Mesendoderm (in vitro differentiated cells): ENCODE measurements around the gene CCDC112.

ENCODE experiments used
- DNase-seq: peaks from one replicate; pipeline ENCODE4 v3.0.0; 2013
- H2AK5ac ChIP-seq: 2 replicates; pipeline ENCODE4 v1.6.1; 2013; ENCODE audit warnings: low read length, inconsistent platforms
- H2BK120ac ChIP-seq: 2 replicates; pipeline ENCODE4 v1.6.1; 2013; ENCODE audit warnings: low read depth, mild to moderate bottlenecking, low read length, moderate library complexity, mixed read lengths
- H2BK15ac ChIP-seq: replicated peaks from 2 replicates; pipeline ENCODE4 v1.6.1; 2013; ENCODE audit warnings: low read depth, mild to moderate bottlenecking, moderate library complexity
- H2BK5ac ChIP-seq: 2 replicates; pipeline ENCODE4 v1.6.1; 2013; ENCODE audit warnings: low read length, inconsistent platforms
- H3K18ac ChIP-seq: 2 replicates; pipeline ENCODE4 v1.6.1; 2013; ENCODE audit warnings: mild to moderate bottlenecking, low read length, mixed read lengths
- H3K23ac ChIP-seq: one replicate; pipeline ENCODE4 v1.6.1; 2013; ENCODE audit warnings: low read length
- H3K27ac ChIP-seq: 2 replicates; pipeline ENCODE4 v1.5.1; 2013; ENCODE audit warnings: low read depth, mild to moderate bottlenecking, inconsistent platforms, low read length, moderate library complexity
- H3K27me3 ChIP-seq: 2 replicates; pipeline ENCODE4 v1.6.1; 2013; ENCODE audit warnings: low read length, control low read depth, mild to moderate bottlenecking, inconsistent platforms; ENCODE audit not compliant: insufficient read depth, poor library complexity
- H3K36me3 ChIP-seq: 2 replicates; pipeline ENCODE4 v1.6.1; 2013; ENCODE audit warnings: low read length, inconsistent platforms; ENCODE audit not compliant: control insufficient read depth, insufficient read depth
- H3K4ac ChIP-seq: one replicate; pipeline ENCODE4 v1.6.1; 2013; ENCODE audit warnings: low read depth, mild to moderate bottlenecking, low read length, moderate library complexity
- H3K4me1 ChIP-seq: 2 replicates; pipeline ENCODE4 v1.6.1; 2013; ENCODE audit warnings: low read depth, low read length, inconsistent platforms; ENCODE audit not compliant: control insufficient read depth
- H3K4me2 ChIP-seq: 2 replicates; pipeline ENCODE4 v1.6.1; 2013; ENCODE audit warnings: low read length
- H3K4me3 ChIP-seq: 2 replicates; pipeline ENCODE4 v1.5.1; 2013; ENCODE audit warnings: mild to moderate bottlenecking, low read length
- H3K56ac ChIP-seq: one replicate; pipeline ENCODE4 v1.6.1; 2013; ENCODE audit warnings: low read length
- H3K79me1 ChIP-seq: 2 replicates; pipeline ENCODE4 v1.6.1; 2013; ENCODE audit warnings: low read length, inconsistent platforms
- H3K79me2 ChIP-seq: 2 replicates; pipeline ENCODE4 v1.6.1; 2013; ENCODE audit warnings: mild to moderate bottlenecking, low read length; ENCODE audit not compliant: control insufficient read depth, insufficient read depth
- H3K9ac ChIP-seq: 2 replicates; pipeline ENCODE4 v1.6.1; 2013; ENCODE audit warnings: low read length, inconsistent platforms
- H4K5ac ChIP-seq: one replicate; pipeline ENCODE4 v1.6.1; 2013; ENCODE audit warnings: low read length
- H4K8ac ChIP-seq: one replicate; pipeline ENCODE4 v1.6.1; 2013; ENCODE audit warnings: low read depth, mild to moderate bottlenecking, control low read depth, low read length, moderate library complexity
- WGBS: extraction: QIAGEN DNeasy Blood & Tissue Kit; methylation state at CpG from one replicate; pipeline ENCODE4 v1.1.7; 2013; ENCODE audit warnings: low lambda C conversion rate, missing lambda C conversion rate; ENCODE audit not compliant: insufficient coverage; ENCODE audit errors: extremely low coverage; 5-methylcytosine and 5-hydroxymethylcytosine counted together

CCDC112 gene

DNA sequence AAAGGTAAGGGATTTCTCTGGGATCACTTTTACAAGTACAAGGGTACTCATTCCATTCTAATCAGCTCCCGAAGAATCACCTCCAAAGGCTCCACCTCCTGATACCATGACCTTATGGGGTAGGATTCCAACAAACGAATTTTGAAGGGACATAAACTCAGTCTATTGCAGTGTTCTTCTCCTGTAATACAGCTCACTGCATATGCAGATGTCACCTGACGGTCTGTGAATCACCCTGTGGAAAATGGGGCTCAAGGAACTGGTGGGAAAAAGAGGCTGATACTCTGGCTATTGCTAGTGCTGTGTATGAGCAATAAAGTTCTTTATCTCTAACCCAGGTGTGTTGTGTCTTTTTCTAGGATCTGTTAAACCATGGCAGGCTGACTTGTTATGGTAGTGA lies 42.4 kb upstream of the CCDC112 start:
- H3K36me3 ChIP-seq: no peaks in the 10 kb centered on the region
- H3K4ac ChIP-seq: no peak overlapping the region
- H3K23ac ChIP-seq: no peak overlapping the region
- H2AK5ac ChIP-seq: no peak overlapping the region
- H3K27ac ChIP-seq: no peak overlapping the region
- H3K4me1 ChIP-seq: no peaks in the 10 kb centered on the region
- H3K27me3 ChIP-seq: no peaks in the 10 kb centered on the region
- no peak overlapping the region for H4K8ac ChIP-seq
- H4K5ac ChIP-seq: no peak overlapping the region
- H3K56ac ChIP-seq: no peak overlapping the region
- H3K79me1 ChIP-seq: no peaks in the 10 kb centered on the region
- no CpG with 5 or more reads among the region's 3 CpGs for WGBS
- H2BK120ac ChIP-seq: no peak overlapping the region
- no peak overlapping the region for H2BK5ac ChIP-seq
- H3K18ac ChIP-seq: no peak overlapping the region
- H2BK15ac ChIP-seq: no peak overlapping the region
- H3K79me2 ChIP-seq: no peaks in the 10 kb centered on the region
- H3K9ac ChIP-seq: no peak overlapping the region
- no peak overlapping the region for H3K4me2 ChIP-seq
- H3K4me3 ChIP-seq: no peak overlapping the region
- no peak for DNase-seq

DNA sequence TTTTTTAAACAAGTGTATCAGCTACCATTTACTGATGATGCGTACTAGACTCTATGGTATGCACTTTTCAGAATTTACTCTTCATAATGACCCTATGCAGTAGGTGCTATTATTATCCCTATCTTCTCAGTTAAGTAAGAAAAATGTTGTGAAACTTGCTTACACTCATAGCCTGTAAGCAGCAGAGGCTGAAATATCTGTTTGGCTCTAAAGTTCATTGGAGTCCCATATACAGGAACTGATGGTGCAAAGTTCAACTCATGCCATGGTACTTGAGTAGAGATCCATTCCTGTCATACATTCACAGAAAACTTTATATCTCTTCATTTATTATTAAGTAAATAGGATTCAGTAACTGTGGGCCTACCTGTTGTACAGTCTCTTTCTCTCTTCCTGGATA lies 41.4 kb upstream of the CCDC112 start:
- Histone ChIP-seq H4K8ac (no peak overlapping the region), H3K27me3 (no peaks in the 10 kb centered on the region)
- no peak for DNase-seq

DNA sequence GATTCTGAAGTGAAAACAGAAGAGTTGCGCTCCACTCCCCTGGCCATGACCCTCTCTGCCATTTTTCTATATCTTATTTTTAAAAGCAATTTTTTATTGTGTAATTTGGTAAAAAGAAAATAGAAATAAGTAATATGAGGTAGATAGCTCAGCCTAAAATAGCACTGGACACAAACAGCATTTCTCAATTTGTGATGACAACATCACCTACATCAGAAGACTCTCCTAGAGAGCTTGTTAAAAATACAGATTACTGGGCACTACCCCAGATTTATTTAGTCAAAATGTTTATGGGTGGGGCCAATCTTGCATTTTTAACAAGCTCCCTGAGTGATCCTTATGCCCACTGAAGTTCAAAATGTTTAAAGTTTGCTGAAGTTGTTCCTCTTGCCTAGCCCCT lies 40.5 kb upstream of the CCDC112 start:
- H3K4me3 ChIP-seq: no peak overlapping the region
- H3K4me1 ChIP-seq: no peaks in the 10 kb centered on the region
- no peak overlapping the region for H4K8ac ChIP-seq
- no peak overlapping the region for H2BK15ac ChIP-seq
- no peak for DNase-seq
- no peak overlapping the region for H3K4me2 ChIP-seq
- no peak overlapping the region for H2BK120ac ChIP-seq
- no peak overlapping the region for H3K56ac ChIP-seq
- H2BK5ac ChIP-seq: no peak overlapping the region
- H2AK5ac ChIP-seq: no peak overlapping the region
- no CpG with 5 or more reads among the region's 1 CpG for WGBS
- no peak overlapping the region for H3K18ac ChIP-seq
- no peaks in the 10 kb centered on the region for H3K36me3 ChIP-seq
- no peak overlapping the region for H4K5ac ChIP-seq
- no peaks in the 10 kb centered on the region for H3K79me1 ChIP-seq
- H3K79me2 ChIP-seq: no peaks in the 10 kb centered on the region
- no peaks in the 10 kb centered on the region for H3K27me3 ChIP-seq
- H3K27ac ChIP-seq: no peak overlapping the region
- H3K9ac ChIP-seq: no peak overlapping the region
- H3K23ac ChIP-seq: no peak overlapping the region
- H3K4ac ChIP-seq: no peak overlapping the region

More for the DNA sequence above, 41.4 kb upstream of the CCDC112 start:
- Histone ChIP-seq H3K18ac (no peak overlapping the region), H3K27ac (no peak overlapping the region), H3K9ac (no peak overlapping the region), H4K5ac (no peak overlapping the region), H3K4me3 (no peak overlapping the region), H3K4me2 (no peak overlapping the region), H3K79me1 (no peaks in the 10 kb centered on the region), H3K79me2 (no peaks in the 10 kb centered on the region), H2BK5ac (no peak overlapping the region), H3K36me3 (no peaks in the 10 kb centered on the region), H3K4ac (no peak overlapping the region), H3K4me1 (no peaks in the 10 kb centered on the region), H2BK120ac (no peak overlapping the region), H3K56ac (no peak overlapping the region), H2AK5ac (no peak overlapping the region), H2BK15ac (no peak overlapping the region), H3K23ac (no peak overlapping the region)
- WGBS: no CpG with 5 or more reads among the region's 1 CpG

DNA sequence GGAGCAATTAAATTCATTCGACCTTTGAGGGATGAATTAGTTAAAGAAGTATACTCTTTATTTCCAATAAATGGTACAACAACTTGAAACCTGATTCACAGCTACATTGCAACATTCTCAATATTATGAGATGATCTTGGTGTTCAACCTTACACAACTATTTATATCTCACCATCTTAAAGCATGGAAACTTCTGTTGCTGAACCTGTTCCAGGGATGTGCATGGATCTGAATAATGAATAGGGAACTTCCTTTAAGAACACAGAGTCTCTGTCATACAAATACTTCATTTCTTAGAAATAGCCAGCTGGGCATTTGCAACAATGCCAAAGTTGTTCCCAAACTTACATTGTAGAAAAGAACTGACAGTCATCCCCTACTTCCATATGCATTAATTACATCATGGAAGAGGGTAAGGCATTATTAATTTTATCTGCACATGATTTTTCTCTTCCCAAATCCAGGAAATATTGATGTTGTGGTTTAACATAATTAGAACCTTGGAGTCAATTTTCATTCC lies 39.8 kb upstream of the CCDC112 start:
- Histone ChIP-seq H3K56ac (no peak overlapping the region), H3K27me3 (no peaks in the 10 kb centered on the region), H3K27ac (no peak overlapping the region), H2BK5ac (no peak overlapping the region), H2AK5ac (no peak overlapping the region), H4K8ac (no peak overlapping the region), H3K9ac (no peak overlapping the region), H2BK120ac (no peak overlapping the region), H3K4ac (no peak overlapping the region), H3K4me2 (no peak overlapping the region), H3K79me1 (no peaks in the 10 kb centered on the region), H3K36me3 (no peaks in the 10 kb centered on the region), H2BK15ac (no peak overlapping the region), H3K18ac (no peak overlapping the region), H3K23ac (no peak overlapping the region), H3K4me1 (no peaks in the 10 kb centered on the region), H3K79me2 (no peaks in the 10 kb centered on the region), H4K5ac (no peak overlapping the region), H3K4me3 (no peak overlapping the region)
- DNase-seq: no peak
- no CpG with 5 or more reads among the region's 1 CpG for whole genome bisulfite sequencing

DNA sequence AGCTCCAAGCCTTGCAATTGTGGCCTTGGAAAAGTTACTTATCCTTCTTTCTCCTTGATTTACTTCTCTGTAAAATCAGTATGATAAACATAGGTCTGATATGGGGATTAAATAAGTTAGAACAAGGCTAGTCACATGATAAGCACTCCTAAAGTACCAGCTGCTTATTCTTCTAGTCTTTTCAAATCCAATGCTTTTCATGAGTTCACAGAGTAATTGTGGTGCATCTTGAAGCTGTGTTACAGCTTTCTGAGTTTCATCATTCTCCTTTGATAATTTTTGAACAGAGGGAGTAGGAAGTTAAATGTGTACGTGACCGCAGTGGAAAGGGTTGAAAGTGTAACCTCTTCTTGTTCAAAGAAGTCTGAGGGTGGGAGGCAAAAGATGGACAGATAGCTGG lies 38.8 kb upstream of the CCDC112 start:
- Histone ChIP-seq H3K23ac (no peak overlapping the region), H2BK120ac (no peak overlapping the region), H3K18ac (no peak overlapping the region), H4K5ac (no peak overlapping the region), H3K4me1 (no peaks in the 10 kb centered on the region), H3K36me3 (no peaks in the 10 kb centered on the region), H3K4me3 (no peak overlapping the region), H3K79me1 (no peaks in the 10 kb centered on the region), H3K27me3 (no peaks in the 10 kb centered on the region), H3K4me2 (no peak overlapping the region), H3K79me2 (no peaks in the 10 kb centered on the region), H3K27ac (no peak overlapping the region), H2BK5ac (no peak overlapping the region), H4K8ac (no peak overlapping the region), H2AK5ac (no peak overlapping the region), H2BK15ac (no peak overlapping the region), H3K9ac (no peak overlapping the region), H3K4ac (no peak overlapping the region), H3K56ac (no peak overlapping the region)
- no peak for DNase-seq
- no CpG with 5 or more reads among the region's 2 CpGs for WGBS

DNA sequence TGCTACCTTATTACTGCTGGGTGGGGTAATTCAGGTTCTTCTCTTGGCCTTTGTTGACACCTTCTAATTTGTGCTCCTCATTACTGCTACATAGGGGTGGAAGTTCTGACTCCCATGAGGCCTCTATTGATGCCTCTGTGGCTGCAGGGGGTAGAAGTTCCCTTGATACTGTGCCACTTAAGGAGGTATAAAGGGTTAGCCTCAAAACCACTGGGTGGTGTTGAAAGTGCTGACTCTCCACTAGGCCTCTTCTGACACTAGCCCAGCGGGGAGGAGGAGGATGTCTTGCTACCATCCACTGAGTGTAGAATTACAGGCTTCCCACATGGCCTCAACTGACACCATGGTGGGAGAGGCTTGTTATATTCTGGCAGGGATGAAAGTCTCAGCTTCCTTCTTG lies 36.7 kb upstream of the CCDC112 start:
- Histone ChIP-seq H3K27ac (no peak overlapping the region), H2BK120ac (no peak overlapping the region), H3K23ac (no peak overlapping the region), H2BK15ac (no peak overlapping the region), H3K27me3 (no peaks in the 10 kb centered on the region), H4K8ac (no peak overlapping the region), H3K4ac (no peak overlapping the region), H4K5ac (no peak overlapping the region), H3K79me2 (no peaks in the 10 kb centered on the region), H3K56ac (no peak overlapping the region), H3K79me1 (no peaks in the 10 kb centered on the region), H2BK5ac (no peak overlapping the region), H3K36me3 (no peaks in the 10 kb centered on the region), H3K9ac (no peak overlapping the region), H3K4me3 (no peak overlapping the region), H3K4me2 (no peak overlapping the region), H2AK5ac (no peak overlapping the region), H3K18ac (no peak overlapping the region), H3K4me1 (peaks cover 2% of the 10 kb centered on the region)
- no CpG with 5 or more reads among the region's 1 CpG for WGBS
- DNase-seq: peak; percentile 16
